Mucosa of stomach (tissue), 1 donor: ENCODE data around the gene CAMK2A.

Experiments used
- H3K27me3 ChIP-seq: one replicate; pipeline ENCODE4 v1.7.0; 2013; ENCODE audit warnings: mild to moderate bottlenecking, low read length; ENCODE audit not compliant: control insufficient read depth, insufficient read depth
- H3K36me3 ChIP-seq: one replicate; pipeline ENCODE4 v1.7.0; 2013; ENCODE audit warnings: low read length; ENCODE audit not compliant: control insufficient read depth, insufficient read depth
- H3K4me1 ChIP-seq: one replicate; pipeline ENCODE4 v1.7.0; 2013; ENCODE audit warnings: mild to moderate bottlenecking, low read length; ENCODE audit not compliant: control insufficient read depth, insufficient read depth
- H3K4me3 ChIP-seq: one replicate; pipeline ENCODE4 v1.7.0; 2013; ENCODE audit warnings: low read length
- H3K9ac ChIP-seq: one replicate; pipeline ENCODE4 v1.7.0; 2013; ENCODE audit warnings: mild to moderate bottlenecking, low read length, moderate library complexity
- H3K9me3 ChIP-seq: one replicate; pipeline ENCODE4 v1.7.0; 2013; ENCODE audit warnings: mild to moderate bottlenecking, low read length, moderate library complexity; ENCODE audit not compliant: control insufficient read depth
- donor health status: Pancreatic carcinoma.

CAMK2A gene

GRCh38 chr5:150323092-150323491 lies 33.5 kb upstream of the CAMK2A start:
- Histone ChIP-seq H3K27me3 (peaks cover 3% of the 10 kb centered on the region), H3K36me3 (no peaks in the 10 kb centered on the region), H3K4me3 (no peak overlapping the region), H3K9me3 (no peaks in the 10 kb centered on the region), H3K9ac (no peak overlapping the region), H3K4me1 (peaks cover 10% of the 10 kb centered on the region)

DNA sequence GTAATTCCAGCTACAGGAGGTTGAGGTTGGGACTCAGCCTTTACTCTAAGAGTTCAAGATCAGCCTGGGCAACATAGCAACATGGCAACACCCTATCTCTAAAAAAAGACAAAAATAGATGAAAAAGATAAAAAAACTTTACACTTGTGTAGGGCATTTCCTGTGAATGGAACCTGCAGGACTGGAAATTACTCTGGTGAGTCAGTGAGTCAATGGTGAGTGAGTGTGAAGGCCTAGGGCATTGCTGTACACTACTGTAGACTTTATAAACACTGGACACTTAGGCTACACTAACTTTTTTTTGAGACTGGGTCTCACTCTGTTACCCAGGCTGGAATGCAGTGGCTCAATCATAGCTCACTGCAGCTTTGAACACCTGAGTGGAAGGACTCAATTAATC lies 32.6 kb upstream of the CAMK2A start:
- Histone ChIP-seq H3K4me1 (peaks cover 10% of the 10 kb centered on the region), H3K9me3 (no peaks in the 10 kb centered on the region), H3K4me3 (no peak overlapping the region), H3K27me3 (peaks cover 3% of the 10 kb centered on the region), H3K9ac (no peak overlapping the region), H3K36me3 (no peaks in the 10 kb centered on the region)

DNA sequence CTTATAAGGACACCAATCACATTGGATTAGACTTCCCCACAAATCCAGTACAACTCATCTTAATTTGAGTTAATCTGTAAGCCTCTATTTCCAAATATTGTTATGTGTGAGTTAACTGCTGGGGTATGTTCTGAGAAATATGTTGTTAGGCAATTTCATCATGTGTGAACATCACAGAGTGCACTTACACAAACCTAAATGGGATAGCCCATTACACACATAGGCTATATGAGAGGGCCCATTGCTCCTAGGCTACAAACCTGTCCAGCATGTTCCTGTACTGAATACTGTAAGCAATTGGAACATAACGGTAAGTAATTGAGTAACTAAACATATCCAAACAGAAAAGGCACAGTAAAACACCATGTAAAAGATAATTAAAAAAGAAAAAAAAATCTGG lies 32.2 kb upstream of the CAMK2A start:
- Histone ChIP-seq H3K4me3 (no peak overlapping the region), H3K4me1 (peaks cover 10% of the 10 kb centered on the region), H3K36me3 (no peaks in the 10 kb centered on the region), H3K9ac (no peak overlapping the region), H3K9me3 (no peaks in the 10 kb centered on the region), H3K27me3 (peaks cover 3% of the 10 kb centered on the region)

- Histone ChIP-seq H3K36me3 (no peaks in the 10 kb centered on the region), H3K4me1 (peaks cover 10% of the 10 kb centered on the region), H3K4me3 (no peak overlapping the region), H3K9ac (no peak overlapping the region), H3K9me3 (no peaks in the 10 kb centered on the region), H3K27me3 (no peaks in the 10 kb centered on the region)
Observed at GRCh38 chr5:150321211-150321610, 31.6 kb upstream of the CAMK2A start.

DNA sequence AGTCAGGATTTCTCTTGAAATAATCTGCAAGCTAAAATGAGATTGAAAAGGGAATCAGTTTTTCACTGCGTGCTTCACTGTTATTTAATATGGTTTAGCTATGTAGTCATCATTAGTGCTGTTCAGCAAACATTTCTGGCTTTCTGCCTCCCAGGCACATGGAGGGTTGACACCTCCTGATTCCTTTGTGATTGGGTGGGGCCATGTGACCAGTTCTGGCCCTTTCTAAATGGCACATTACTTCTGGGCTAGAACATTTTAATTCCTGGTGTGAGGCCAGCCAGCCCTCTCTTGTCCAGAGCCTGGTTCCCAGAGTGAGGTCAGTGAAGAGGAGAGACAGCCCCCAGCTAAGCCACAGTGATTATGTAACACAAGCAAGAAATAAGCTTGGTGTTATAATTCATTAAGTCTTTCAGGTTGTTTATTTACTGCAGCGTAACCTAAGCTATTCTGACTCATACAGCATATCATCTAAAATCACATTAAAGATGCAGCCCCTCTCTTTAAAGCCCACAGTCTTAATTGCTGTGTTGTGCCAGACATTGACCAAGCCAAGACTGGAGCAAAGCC lies 30.6 kb upstream of the CAMK2A start:
- no peak overlapping the region for H3K4me3 ChIP-seq
- no peaks in the 10 kb centered on the region for H3K36me3 ChIP-seq

GRCh38 chr5:150319484-150319790 lies 29.9 kb upstream of the CAMK2A start:
- H3K36me3 ChIP-seq, result no peaks in the 10 kb centered on the region
- H3K4me3 ChIP-seq, result no peak overlapping the region
- no peaks in the 10 kb centered on the region for H3K27me3 ChIP-seq
- H3K4me1 ChIP-seq, result peaks cover 10% of the 10 kb centered on the region
- no peak overlapping the region for H3K9ac ChIP-seq
- no peaks in the 10 kb centered on the region for H3K9me3 ChIP-seq

More for the DNA sequence above, 30.6 kb upstream of the CAMK2A start:
- Histone ChIP-seq H3K9ac (no peak overlapping the region), H3K4me1 (peaks cover 10% of the 10 kb centered on the region), H3K27me3 (no peaks in the 10 kb centered on the region), H3K9me3 (no peaks in the 10 kb centered on the region)

- Histone ChIP-seq H3K9me3 (no peaks in the 10 kb centered on the region), H3K27me3 (no peaks in the 10 kb centered on the region), H3K4me3 (no peak overlapping the region), H3K36me3 (no peaks in the 10 kb centered on the region), H3K9ac (no peak overlapping the region), H3K4me1 (peaks cover 10% of the 10 kb centered on the region)
Observed at GRCh38 chr5:150318613-150319483, 29.3 kb upstream of the CAMK2A start.

DNA sequence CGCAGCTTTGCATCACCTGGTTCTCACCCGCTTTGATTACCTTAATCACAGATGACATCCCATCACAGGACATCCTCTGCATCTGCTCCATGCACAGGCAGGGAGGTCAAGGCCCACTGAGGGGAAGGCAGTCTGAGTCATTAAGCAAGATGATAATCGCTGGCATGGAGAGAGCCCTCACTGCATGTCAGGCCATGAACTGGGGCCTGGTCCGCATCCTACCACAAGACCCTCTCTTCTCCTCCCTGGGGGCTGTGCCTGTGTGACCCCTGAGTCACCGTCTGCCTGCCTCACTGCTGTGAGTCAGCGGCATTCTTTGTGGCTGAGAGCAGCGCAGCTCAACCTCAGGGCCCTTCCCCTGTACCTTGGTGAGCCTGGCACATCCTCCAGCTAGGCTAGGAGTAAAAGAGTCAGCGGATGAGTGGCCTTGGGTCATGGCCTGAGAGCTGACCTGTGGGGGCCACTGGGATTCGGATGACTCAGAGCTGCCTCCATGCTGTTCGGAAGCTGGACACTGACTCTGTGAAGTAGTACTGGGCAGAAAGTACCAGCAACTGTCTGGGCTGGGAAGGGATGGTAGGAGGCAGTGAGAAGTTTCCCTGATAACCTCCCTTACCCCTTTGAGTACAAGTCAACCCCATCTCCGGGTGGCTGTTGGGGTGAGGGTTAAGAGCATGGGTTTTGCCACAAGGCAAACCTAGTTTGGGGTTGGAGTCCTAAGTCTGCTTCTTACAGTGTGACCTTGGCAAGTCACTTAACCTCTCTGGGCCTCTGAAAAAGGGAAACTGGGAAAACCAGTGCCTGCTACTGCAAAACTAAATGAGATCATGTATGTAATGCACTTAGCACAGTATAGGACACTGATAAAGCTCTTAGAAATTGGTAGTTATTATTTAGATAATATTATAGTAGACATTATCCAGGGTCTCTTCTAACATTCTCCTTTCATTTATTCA lies 27.8 kb upstream of the CAMK2A start:
- Histone ChIP-seq H3K36me3 (no peaks in the 10 kb centered on the region), H3K4me1 (peaks cover 10% of the 10 kb centered on the region), H3K9ac (no peak overlapping the region), H3K4me3 (no peak overlapping the region), H3K9me3 (no peaks in the 10 kb centered on the region), H3K27me3 (no peaks in the 10 kb centered on the region)

- peaks cover 10% of the 10 kb centered on the region for H3K4me1 ChIP-seq
- H3K36me3 ChIP-seq, result no peaks in the 10 kb centered on the region
- H3K27me3 ChIP-seq, result no peaks in the 10 kb centered on the region
Observed at GRCh38 chr5:150316320-150316719, 26.7 kb upstream of the CAMK2A start.

DNA sequence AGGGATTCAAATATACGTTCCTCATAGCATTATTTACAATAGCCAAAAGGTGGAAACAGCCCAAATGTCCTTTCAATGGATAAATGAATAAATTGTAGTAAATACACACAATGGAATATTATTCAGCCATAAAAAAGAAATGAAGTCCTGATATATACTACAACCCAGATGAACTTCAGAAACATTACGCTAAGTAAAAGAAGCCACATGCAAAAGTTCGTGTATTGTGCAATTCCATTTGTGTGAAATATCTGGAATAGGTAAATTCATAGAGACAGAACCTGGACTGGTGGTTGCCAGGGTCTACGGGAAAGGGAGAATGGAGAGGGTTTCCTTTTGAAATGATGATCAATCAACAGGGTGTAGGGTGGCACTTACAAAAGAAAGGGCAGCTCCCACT lies 25.7 kb upstream of the CAMK2A start:
- H3K9me3 ChIP-seq, result no peaks in the 10 kb centered on the region
- no peak overlapping the region for H3K4me3 ChIP-seq
- H3K4me1 ChIP-seq, result peaks cover 7% of the 10 kb centered on the region
- no peaks in the 10 kb centered on the region for H3K27me3 ChIP-seq
- no peaks in the 10 kb centered on the region for H3K36me3 ChIP-seq
- no peak overlapping the region for H3K9ac ChIP-seq

More at GRCh38 chr5:150316320-150316719, 26.7 kb upstream of the CAMK2A start:
- Histone ChIP-seq H3K9ac (no peak overlapping the region), H3K4me3 (no peak overlapping the region), H3K9me3 (no peaks in the 10 kb centered on the region)

- H3K27me3 ChIP-seq, result no peaks in the 10 kb centered on the region
- no peaks in the 10 kb centered on the region for H3K9me3 ChIP-seq
- no peaks in the 10 kb centered on the region for H3K36me3 ChIP-seq
- H3K4me3 ChIP-seq, result no peak overlapping the region
- H3K9ac ChIP-seq, result no peak overlapping the region
- H3K4me1 ChIP-seq, result peaks cover 3% of the 10 kb centered on the region
Observed at GRCh38 chr5:150313921-150314716, 24.5 kb upstream of the CAMK2A start.
